ENCODE results near the gene RBMS1. TPM values are rescaled to one million over a fixed set of nuclear protein-coding genes. Genes with fewer than 3 reads are reported as not detected.

Gene RBMS1
- total and polyA plus RNA-seq, 2 of the 13 experiments (the other 11 are each of a cell fraction or from before 2014, with no cell fraction given) = 55.5 to 110 TPM

GRCh38 chr2:160298960-160299359 is 194.6 kb downstream of the RBMS1 start (continued):
- TF ChIP-seq TIGD3 (CRISPR knock-in tag; IDR thresholded peaks at IDR 0.05; ENCODE audit: borderline replicate concordance) = no peak
- no peak for TF ChIP-seq ZNF713 (CRISPR knock-in tag; IDR thresholded peaks at IDR 0.05)
- no peak for TF ChIP-seq ETV6 (CRISPR knock-in tag; conservative IDR thresholded peaks at IDR 0.05)
- TF ChIP-seq DDIT3 (CRISPR knock-in tag; IDR thresholded peaks at IDR 0.05) = no peak
- no peak for TF ChIP-seq NR3C1 (CRISPR knock-in tag; IDR thresholded peaks at IDR 0.05)
- TF ChIP-seq SSRP1 (CRISPR knock-in tag; IDR thresholded peaks at IDR 0.05) = no peak

GRCh38 chr2:160295519-160296207 is 197.9 kb downstream of the RBMS1 start:
- intact Hi-C loops (cut with micrococcal nuclease; ENCODE audit: unreplicated experiment) = no loop called here
- WGBS (ENCODE audit: low lambda C conversion rate) = 94% methylated on average over 7 of the region's 7 CpGs
- Histone ChIP-seq H4K20me1 (ENCODE audit: insufficient read depth, low read length) (no peaks in the 10 kb centered on the region), H3K9ac (ENCODE audit: insufficient read depth, low read depth, low read length) (no peak overlapping the region), H3K4me2 (ENCODE audit: low read depth, low read length) (no peak overlapping the region), H3K9me3 (ENCODE audit: low read length) (no peaks in the 10 kb centered on the region), H3K27me3 (ENCODE audit: control insufficient read depth in 1 of 2, insufficient read depth in 2 of 2, low read length in 2 of 2) (no peaks in the 10 kb centered on the region), H3K4me1 (ENCODE audit: insufficient read depth, low read length) (no peaks in the 10 kb centered on the region), H3K27ac (ENCODE audit: extremely low read length, insufficient read depth, low read length) (no peak overlapping the region), H2AFZ (ENCODE audit: low read length) (no peak overlapping the region), H3K79me2 (ENCODE audit: insufficient read depth, low read length) (no peaks in the 10 kb centered on the region), H3K4me3 (replicated peaks in 1 of 3; ENCODE audit: insufficient read depth in 1 of 3, low read depth in 2 of 3, low read length in 3 of 3) (no peak overlapping the region), H3K36me3 (replicated peaks in 1 of 2; ENCODE audit: control insufficient read depth in 1 of 2, insufficient read depth in 2 of 2, low read length in 2 of 2) (peaks cover 16 to 53% of the 10 kb centered on the region in 2 experiments)
- ChIA-PET POLR2A (no interaction called here), CTCF (ENCODE audit: low intra/inter-chr PET ratio, low total read pairs) (no interaction called here)
- TF ChIP-seq ARNT (IDR thresholded peaks at IDR 0.05) (no peak), BRF2 (CRISPR knock-in tag; IDR thresholded peaks at IDR 0.05) (no peak), ZNF709 (CRISPR knock-in tag; IDR thresholded peaks at IDR 0.05) (no peak), ZFP1 (CRISPR knock-in tag; IDR thresholded peaks at IDR 0.05) (no peak), HOXA3 (CRISPR knock-in tag; IDR thresholded peaks at IDR 0.05) (no peak), TFE3 (CRISPR knock-in tag; IDR thresholded peaks at IDR 0.05) (no peak), ZMYM4 (CRISPR knock-in tag; IDR thresholded peaks at IDR 0.05) (no peak), NBN (conservative IDR thresholded peaks at IDR 0.05) (no peak), NR2C2 (CRISPR knock-in tag; IDR thresholded peaks at IDR 0.05; ENCODE audit: borderline replicate concordance) (no peak), GLMP (CRISPR knock-in tag; IDR thresholded peaks at IDR 0.05; ENCODE audit: borderline replicate concordance) (no peak), SMAD9 (CRISPR knock-in tag; IDR thresholded peaks at IDR 0.05) (no peak)
- in situ Hi-C loops (cut with HindIII; ENCODE audit: extremely low pct_ligation_motif_present, low pct_unique_long_range_greater_than_20kb) = no loop called here
- ATAC-seq = no peak
- FAIRE-seq = no peak
- BruUV-seq (replicated peaks) = no TSS peak
- DNase-seq (ENCODE audit: low spot score) = no peak

Data from HepG2 (cell line).